ENCODE results near the gene GREB1. TPM values are rescaled to one million over a fixed set of nuclear protein-coding genes. Genes with fewer than 3 reads are reported as not detected.

Gene GREB1
- 7.5 and 50.5 TPM in 2 replicates for total RNA-seq (ENCODE audit: low replicate concordance)
- long read RNA-seq, partial matches to known transcripts, result 2 of 2 reads
- long read RNA-seq, other reads (novel, unspliced or antisense), result 0 of 2 reads

- H3K27ac Mint-ChIP-seq, result no peak within 1 kb of the TSS
- no peak for TF ChIP-seq CTCF (conservative IDR thresholded peaks at IDR 0.05)
- H3K4me3 Mint-ChIP-seq, result no peak within 1 kb of the TSS
- no peaks in the 10 kb centered on the region for H3K27me3 Mint-ChIP-seq
- no peaks in the 10 kb centered on the region for H3K9me3 Mint-ChIP-seq
- no peak for DNase-seq (ENCODE audit: extremely low spot score, unreplicated experiment)
- H3K4me1 Mint-ChIP-seq (ENCODE audit: unreplicated experiment), result no peaks in the 10 kb centered on the region
- H3K36me3 Mint-ChIP-seq, result no peaks in the 10 kb centered on the region
Observed at GRCh38 chr2:11533278-11534070, at the start of gene GREB1. GREB1 (plus strand) TSS chr2:11534045; CDS start chr2:11556615, 22,570 bp downstream.

GRCh38 chr2:11488809-11489208, 45.0 kb upstream of the GREB1 start:
- DNase-seq (ENCODE audit: extremely low spot score, unreplicated experiment), result no peak
- Mint-ChIP-seq H3K27me3 (no peaks in the 10 kb centered on the region), H3K36me3 (peaks cover 10% of the 10 kb centered on the region), H3K4me1 (ENCODE audit: unreplicated experiment) (peaks cover 17% of the 10 kb centered on the region), H3K9me3 (no peaks in the 10 kb centered on the region), H3K4me3 (no peak overlapping the region), H3K27ac (no peak overlapping the region)
- no peak for TF ChIP-seq CTCF (conservative IDR thresholded peaks at IDR 0.05)

- Mint-ChIP-seq H3K36me3 (peaks cover 15% of the 10 kb centered on the region), H3K9me3 (no peaks in the 10 kb centered on the region), H3K27me3 (no peaks in the 10 kb centered on the region), H3K4me3 (no peak overlapping the region), H3K4me1 (ENCODE audit: unreplicated experiment) (peaks cover 18% of the 10 kb centered on the region), H3K27ac (no peak overlapping the region)
- no peak for TF ChIP-seq CTCF (conservative IDR thresholded peaks at IDR 0.05)
- no peak for DNase-seq (ENCODE audit: extremely low spot score, unreplicated experiment)
Observed at GRCh38 chr2:11490194-11490593, 43.7 kb upstream of the GREB1 start.

- peaks cover 15% of the 10 kb centered on the region for H3K36me3 Mint-ChIP-seq
- H3K27me3 Mint-ChIP-seq, result no peaks in the 10 kb centered on the region
- no peak overlapping the region for H3K4me3 Mint-ChIP-seq
- no peak overlapping the region for H3K27ac Mint-ChIP-seq
- DNase-seq (ENCODE audit: extremely low spot score, unreplicated experiment), result peak; percentile 22
- no peak for TF ChIP-seq CTCF (conservative IDR thresholded peaks at IDR 0.05)
- H3K4me1 Mint-ChIP-seq (ENCODE audit: unreplicated experiment), result peaks cover 29% of the 10 kb centered on the region
- no peaks in the 10 kb centered on the region for H3K9me3 Mint-ChIP-seq
Observed at GRCh38 chr2:11491348-11491933, 42.4 kb upstream of the GREB1 start.

GRCh38 chr2:11492244-11492643, 41.6 kb upstream of the GREB1 start:
- peaks cover 29% of the 10 kb centered on the region for H3K4me1 Mint-ChIP-seq (ENCODE audit: unreplicated experiment)
- no peaks in the 10 kb centered on the region for H3K27me3 Mint-ChIP-seq
- H3K4me3 Mint-ChIP-seq, result no peak overlapping the region
- no peaks in the 10 kb centered on the region for H3K9me3 Mint-ChIP-seq
- no peak for TF ChIP-seq CTCF (conservative IDR thresholded peaks at IDR 0.05)
- H3K36me3 Mint-ChIP-seq, result peaks cover 12% of the 10 kb centered on the region
- no peak for DNase-seq (ENCODE audit: extremely low spot score, unreplicated experiment)
- no peak overlapping the region for H3K27ac Mint-ChIP-seq
